K562 (cell line): ENCODE data around the gene SH3BP5.

Experiments used
- CHD2 ChIP-seq: IDR thresholded peaks from 2 replicates; pipeline ENCODE4 v1.6.1; 2011; ENCODE audit warnings: low read depth, low read length
- PHF8 ChIP-seq: fragments of 200-600 bp; sonication (generic); IDR thresholded peaks from 2 replicates; pipeline ENCODE4 v1.6.1; 2012; ENCODE audit warnings: mixed run types, mild to moderate bottlenecking, inconsistent platforms, low read length, moderate library complexity, borderline replicate concordance
- POLR2A ChIP-seq: fragments of 450-650 bp; conservative IDR thresholded peaks from 2 replicates; pipeline ENCODE4 v1.6.1; 2016
- SRSF7 ChIP-seq: fragments of 200-400 bp; formaldehyde crosslinking; optimal IDR thresholded peaks from 2 replicates; pipeline ENCODE3; 2017; ENCODE audit warnings: mild to moderate bottlenecking, low read depth, low read length
- TCF7L2 ChIP-seq: fragments of 150-350 bp; IDR thresholded peaks from 2 replicates; pipeline ENCODE4 v1.6.1; 2016; ENCODE audit warnings: low read depth, mild to moderate bottlenecking, low read length, moderate library complexity
- ZBTB8A ChIP-seq: fragments of 450-650 bp; IDR thresholded peaks from 2 replicates; pipeline ENCODE4 v1.6.1; 2018; ENCODE audit warnings: mild to moderate bottlenecking, moderate library complexity; ENCODE audit not compliant: partially characterized antibody
- ZNF175 ChIP-seq: fragments of 200-800 bp; sonication (Bioruptor generic); IDR thresholded peaks from 2 replicates; pipeline ENCODE4 v1.6.1; 2016; ENCODE audit warnings: low read depth, mild to moderate bottlenecking, missing genetic modification characterization, missing compliant biosample characterization
- ZNF76 ChIP-seq: fragments of 250-450 bp; sonication (Bioruptor Pico); IDR thresholded peaks from 2 replicates; pipeline ENCODE4 v1.4.0; 2020; ENCODE audit warnings: mild to moderate bottlenecking, moderate library complexity, borderline replicate concordance
- ZNF830 ChIP-seq: fragments of 250-450 bp; sonication (Bioruptor Pico); IDR thresholded peaks from 2 replicates; pipeline ENCODE4 v1.5.0; 2021; ENCODE audit warnings: mild to moderate bottlenecking
- TF ChIP-seq, protein P1 (sequence below): sonication (generic); formaldehyde crosslinking; IDR thresholded peaks from 2 replicates; pipeline ENCODE4 v1.8.1; 2023; ENCODE audit warnings: mild to moderate bottlenecking, missing genetic modification reagents
- TF ChIP-seq, protein P2 (sequence below), 3 experiments: IDR thresholded peaks in 2 of 3; conservative IDR thresholded peaks in 1 of 3; 2 replicates each; pipeline ENCODE4 v1.5.1; 2011 to 2012; ENCODE audit warnings: low read length in 3 of 3, mild to moderate bottlenecking in 3 of 3, control low read depth in 2 of 3, improper control_type of control experiment in 1 of 3, inconsistent platforms in 1 of 3, low read depth in 1 of 3, mixed read lengths in 1 of 3, moderate library complexity in 1 of 3; ENCODE audit not compliant: insufficient read depth in 2 of 3

DNA sequence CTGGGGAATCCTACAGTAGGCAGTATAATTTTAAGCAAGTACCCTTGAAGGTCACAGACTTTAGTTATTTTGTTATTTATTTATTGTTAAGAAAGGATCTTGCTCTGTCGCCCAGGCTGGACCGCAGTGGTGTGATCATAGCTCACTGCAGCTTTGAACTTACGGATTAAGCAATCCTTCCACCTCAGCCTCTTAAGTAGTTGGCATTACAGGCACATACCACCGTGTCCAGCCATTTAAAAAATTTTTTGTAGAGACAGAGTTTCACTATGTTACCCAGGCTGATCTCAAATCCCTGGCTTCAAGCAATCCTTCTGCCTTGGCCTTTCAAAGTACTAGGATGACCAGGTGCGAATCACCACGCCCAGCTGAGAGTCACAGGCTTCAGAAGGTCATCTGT is 22.1 kb upstream of the SH3BP5 start:
- TF ChIP-seq, protein P1, sequence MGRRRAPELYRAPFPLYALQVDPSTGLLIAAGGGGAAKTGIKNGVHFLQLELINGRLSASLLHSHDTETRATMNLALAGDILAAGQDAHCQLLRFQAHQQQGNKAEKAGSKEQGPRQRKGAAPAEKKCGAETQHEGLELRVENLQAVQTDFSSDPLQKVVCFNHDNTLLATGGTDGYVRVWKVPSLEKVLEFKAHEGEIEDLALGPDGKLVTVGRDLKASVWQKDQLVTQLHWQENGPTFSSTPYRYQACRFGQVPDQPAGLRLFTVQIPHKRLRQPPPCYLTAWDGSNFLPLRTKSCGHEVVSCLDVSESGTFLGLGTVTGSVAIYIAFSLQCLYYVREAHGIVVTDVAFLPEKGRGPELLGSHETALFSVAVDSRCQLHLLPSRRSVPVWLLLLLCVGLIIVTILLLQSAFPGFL (CRISPR knock-in tag): no peak
- no peak for TF ChIP-seq ZNF76 (CRISPR knock-in tag)
- no peak for TF ChIP-seq ZBTB8A
- TF ChIP-seq TCF7L2: no peak
- TF ChIP-seq CHD2: no peak
- TF ChIP-seq, protein P2, sequence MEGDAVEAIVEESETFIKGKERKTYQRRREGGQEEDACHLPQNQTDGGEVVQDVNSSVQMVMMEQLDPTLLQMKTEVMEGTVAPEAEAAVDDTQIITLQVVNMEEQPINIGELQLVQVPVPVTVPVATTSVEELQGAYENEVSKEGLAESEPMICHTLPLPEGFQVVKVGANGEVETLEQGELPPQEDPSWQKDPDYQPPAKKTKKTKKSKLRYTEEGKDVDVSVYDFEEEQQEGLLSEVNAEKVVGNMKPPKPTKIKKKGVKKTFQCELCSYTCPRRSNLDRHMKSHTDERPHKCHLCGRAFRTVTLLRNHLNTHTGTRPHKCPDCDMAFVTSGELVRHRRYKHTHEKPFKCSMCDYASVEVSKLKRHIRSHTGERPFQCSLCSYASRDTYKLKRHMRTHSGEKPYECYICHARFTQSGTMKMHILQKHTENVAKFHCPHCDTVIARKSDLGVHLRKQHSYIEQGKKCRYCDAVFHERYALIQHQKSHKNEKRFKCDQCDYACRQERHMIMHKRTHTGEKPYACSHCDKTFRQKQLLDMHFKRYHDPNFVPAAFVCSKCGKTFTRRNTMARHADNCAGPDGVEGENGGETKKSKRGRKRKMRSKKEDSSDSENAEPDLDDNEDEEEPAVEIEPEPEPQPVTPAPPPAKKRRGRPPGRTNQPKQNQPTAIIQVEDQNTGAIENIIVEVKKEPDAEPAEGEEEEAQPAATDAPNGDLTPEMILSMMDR (IDR thresholded peaks at IDR 0.05 in 2 of 3, conservative IDR thresholded peaks at IDR 0.05 in 1 of 3; ENCODE audit: insufficient read depth in 2 of 3, low read depth in 1 of 3, low read length in 3 of 3): no peak
- no peak for TF ChIP-seq ZNF175 (CRISPR knock-in tag)
- TF ChIP-seq SRSF7: no peak
- TF ChIP-seq POLR2A: no peak
- TF ChIP-seq ZNF830 (CRISPR knock-in tag): no peak
- no peak for TF ChIP-seq PHF8
